GM18502 (cell line): ENCODE data around the gene TENM4.

ENCODE experiments used
- ATAC-seq: cut with Tn5 transposase; IDR thresholded peaks from one replicate; pipeline ENCODE4 v1.9.1; 2021; ENCODE audit warnings: mild to moderate bottlenecking; ENCODE audit not compliant: unreplicated experiment, poor library complexity

TENM4 gene

GRCh38 chr11:79358258-79358657 is 82.6 kb downstream of the TENM4 start:
- no peak for ATAC-seq

DNA sequence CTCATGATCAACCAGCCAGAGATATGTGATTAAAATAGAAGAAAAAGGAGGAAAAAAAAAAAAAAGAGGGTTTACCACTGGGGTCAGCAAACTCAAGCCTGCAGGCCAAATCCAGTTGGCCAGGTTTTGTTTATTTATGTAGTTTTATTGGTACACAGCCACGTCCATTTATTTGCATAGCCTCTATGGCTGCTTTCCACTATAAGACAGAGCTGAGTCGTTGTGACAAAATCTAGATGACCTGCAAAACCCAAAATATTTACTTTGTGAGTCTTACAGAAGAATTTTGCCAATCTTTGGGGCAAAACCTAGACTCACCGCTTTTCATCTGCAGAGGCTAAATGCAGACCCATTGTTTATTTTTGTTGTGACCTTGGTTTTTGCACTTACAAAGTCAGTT is 87.1 kb downstream of the TENM4 start:
- no peak for ATAC-seq

DNA sequence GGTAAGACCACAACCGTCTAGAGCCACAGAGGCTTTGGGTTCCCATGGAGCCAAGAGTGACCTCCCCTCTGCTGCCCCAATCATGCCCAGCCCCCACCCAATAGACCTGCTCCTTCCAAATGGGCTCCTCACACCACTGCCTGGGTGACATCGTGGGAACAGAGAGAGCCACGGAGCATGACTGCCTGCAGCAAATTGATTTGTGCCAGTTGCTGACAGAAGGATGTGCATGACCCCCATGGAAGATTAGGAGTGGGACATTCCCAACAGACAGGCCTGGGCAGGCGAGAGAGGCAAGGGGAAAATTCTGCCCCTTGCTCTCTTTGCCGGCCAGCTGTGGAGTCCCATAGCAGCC is 88.5 kb downstream of the TENM4 start:
- no peak for ATAC-seq

GRCh38 chr11:79348976-79349682 is 91.7 kb downstream of the TENM4 start:
- ATAC-seq: no peak

GRCh38 chr11:79346021-79346420 is 94.8 kb downstream of the TENM4 start:
- ATAC-seq: no peak

DNA sequence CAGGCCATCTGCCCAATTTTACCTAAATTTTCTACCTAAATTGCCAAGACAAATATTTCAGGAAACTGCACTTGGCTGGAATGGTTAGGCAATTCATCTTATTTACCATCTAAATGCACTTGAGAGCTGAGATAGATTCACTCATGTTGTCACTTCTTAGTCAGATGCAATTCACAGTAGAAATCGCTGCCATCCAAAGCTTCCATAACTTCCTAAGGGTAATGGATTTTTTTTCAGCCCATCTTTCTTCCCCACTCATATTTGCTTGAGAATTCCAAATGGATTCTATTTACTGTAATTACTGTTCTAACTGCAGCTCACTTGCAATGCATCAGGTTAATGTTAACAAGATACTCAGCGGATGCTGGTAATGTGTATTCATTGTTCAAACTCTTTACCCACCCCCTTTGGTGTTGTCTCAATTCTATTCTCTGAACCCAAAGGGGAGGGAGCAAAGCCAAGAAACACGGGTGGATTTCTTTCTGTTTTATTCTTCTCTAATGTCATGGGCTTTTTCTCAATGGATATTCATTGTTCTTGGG is 96.0 kb downstream of the TENM4 start:
- ATAC-seq: no peak

DNA sequence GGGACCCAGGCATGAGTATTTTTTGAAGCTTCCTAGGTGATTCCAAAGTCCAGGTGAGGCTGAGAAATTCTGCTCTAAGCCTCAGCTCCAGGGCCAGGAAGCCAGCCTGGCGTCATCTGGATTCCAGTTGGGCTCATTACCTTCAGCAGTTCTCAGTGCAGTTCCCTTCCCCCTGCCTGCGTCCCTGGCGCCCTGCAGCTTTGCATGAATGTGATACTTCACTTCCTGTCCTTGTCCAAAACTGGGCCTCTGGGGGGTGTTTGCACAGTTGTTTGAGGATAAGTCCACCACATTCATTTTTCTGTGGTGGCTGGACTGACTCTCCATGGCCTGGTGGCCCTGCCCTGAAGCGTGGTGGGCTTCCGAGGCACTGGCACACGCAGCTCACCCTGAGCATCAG is 98.1 kb downstream of the TENM4 start:
- no peak for ATAC-seq

- no peak for ATAC-seq
Observed at GRCh38 chr11:79342236-79342635, 98.6 kb downstream of the TENM4 start.

DNA sequence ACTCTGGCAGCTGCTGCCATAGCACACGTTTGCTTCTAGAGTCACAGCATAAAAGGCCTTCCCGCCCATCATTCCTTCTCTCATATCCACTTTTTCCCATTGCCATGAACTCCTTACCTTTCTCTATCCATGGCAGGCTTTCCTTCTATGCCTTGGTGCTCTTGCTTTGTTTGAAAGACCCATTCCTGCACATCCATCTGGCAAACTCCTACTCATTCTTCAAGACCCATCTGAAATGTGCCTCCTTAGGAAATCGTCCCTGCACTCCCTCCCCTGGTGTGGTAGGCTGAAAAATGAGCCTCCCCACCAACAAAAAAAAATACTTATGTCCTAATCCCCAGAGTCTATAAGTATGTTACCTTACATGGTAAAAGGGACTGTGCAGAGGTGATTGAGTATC is 100.3 kb downstream of the TENM4 start:
- no peak for ATAC-seq

- ATAC-seq: no peak
Observed at GRCh38 chr11:79336797-79337517, 103.9 kb downstream of the TENM4 start.

DNA sequence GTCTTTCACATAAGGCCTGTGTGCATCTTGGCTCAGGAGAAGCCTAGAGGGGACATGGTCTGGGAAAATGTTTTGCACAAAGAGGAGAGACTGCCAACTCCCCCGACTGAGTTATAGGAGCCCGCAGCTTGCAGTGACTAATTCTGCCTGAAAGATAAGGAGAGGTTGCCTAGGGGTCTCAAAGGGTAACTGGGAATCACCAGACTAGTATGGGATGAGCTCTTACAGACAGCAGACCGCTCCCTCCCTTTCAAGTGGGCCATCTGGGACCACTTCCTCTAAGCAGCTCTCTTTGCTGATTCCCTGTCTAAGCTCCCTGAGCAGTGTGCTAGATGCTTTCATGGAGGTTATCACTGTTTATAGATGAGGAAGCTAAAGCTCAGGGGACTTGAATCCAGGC is 105.1 kb downstream of the TENM4 start:
- no peak for ATAC-seq

DNA sequence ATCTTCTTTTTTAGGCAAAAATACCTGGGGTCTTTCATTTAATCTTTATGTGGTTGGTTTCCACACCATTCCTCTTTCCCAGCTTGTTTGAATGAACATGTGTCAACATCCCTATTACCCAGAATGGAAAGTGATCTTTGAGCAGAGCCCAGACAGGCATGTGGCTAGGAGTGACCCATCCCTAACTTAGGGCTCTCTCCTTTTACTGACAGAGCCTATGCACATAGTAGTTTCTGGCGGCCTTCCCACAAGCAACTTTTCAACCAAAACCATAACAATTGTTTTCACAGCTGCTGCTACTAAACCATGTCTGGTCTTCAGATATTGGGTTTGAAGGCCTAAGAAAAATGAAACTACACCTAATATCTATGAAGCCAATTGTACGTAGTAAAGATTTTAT is 107.5 kb downstream of the TENM4 start:
- ATAC-seq: no peak

- no peak for ATAC-seq
Observed at GRCh38 chr11:79332017-79332416, 108.8 kb downstream of the TENM4 start.

GRCh38 chr11:79331203-79331901 is 109.5 kb downstream of the TENM4 start:
- ATAC-seq: no peak

GRCh38 chr11:79330651-79331050 is 110.2 kb downstream of the TENM4 start:
- no peak for ATAC-seq

DNA sequence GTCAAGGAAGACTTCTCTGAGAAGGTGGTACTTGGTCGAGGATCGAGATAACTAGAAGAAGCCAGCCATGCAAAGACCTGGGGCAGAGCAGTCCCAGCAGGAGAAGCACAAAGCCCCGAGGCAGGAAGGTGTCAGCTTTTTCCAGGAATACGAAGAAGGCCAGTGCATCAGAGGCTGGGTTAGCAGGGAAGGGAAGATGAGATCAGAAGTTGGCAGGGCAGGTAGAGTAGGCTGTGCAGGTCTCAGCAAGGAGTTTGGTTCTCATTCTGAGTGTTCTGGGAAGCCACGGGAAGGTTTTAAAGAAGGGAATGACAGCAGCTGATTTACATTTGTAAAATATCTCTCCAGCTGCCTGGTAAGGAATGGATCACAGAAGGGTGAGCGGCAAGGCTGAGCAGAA is 111.3 kb downstream of the TENM4 start:
- no peak for ATAC-seq

- ATAC-seq: no peak
Observed at GRCh38 chr11:79328402-79328801, 112.4 kb downstream of the TENM4 start.

GRCh38 chr11:79325851-79326250 is 115.0 kb downstream of the TENM4 start:
- ATAC-seq: no peak

DNA sequence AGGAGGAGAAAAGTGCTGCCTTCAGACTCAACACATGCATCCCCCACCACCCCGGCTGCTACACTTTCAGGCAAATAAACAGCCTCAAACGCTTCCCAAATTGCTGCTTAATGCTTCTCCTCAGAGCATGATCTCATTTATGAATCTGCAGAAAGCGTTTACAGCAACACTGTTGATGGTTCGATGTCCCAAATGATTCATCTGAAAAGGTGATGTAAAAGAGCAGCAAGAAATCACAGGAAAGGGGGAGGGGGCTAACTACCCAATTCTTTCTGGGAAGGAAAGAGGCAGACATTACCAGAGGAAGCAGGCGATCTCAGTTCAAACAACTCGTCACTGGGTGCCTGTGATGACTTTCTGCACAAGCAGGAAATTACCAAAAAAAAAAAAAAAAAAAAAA is 119.6 kb downstream of the TENM4 start:
- no peak for ATAC-seq

- ATAC-seq: no peak
Observed at GRCh38 chr11:79314906-79315689, 125.7 kb downstream of the TENM4 start.

- ATAC-seq: no peak
Observed at GRCh38 chr11:79313530-79313913, 127.3 kb downstream of the TENM4 start.
